Upper lobe of right lung (tissue), 1 donor: ENCODE measurements around the gene MAFF. TPM values are rescaled to one million over a fixed set of nuclear protein-coding genes. Genes with fewer than 3 reads are reported as not detected.

ENCODE experiments used
- ATAC-seq: fragments of 200-7000 bp; cut with Tn5 transposase; one replicate; pipeline ENCODE4 v1.9.1; 2020; ENCODE audit warnings: mild to moderate bottlenecking, moderate library complexity
- DNase-seq: peaks from one replicate; pipeline ENCODE4 v3.0.0-alpha.2; 2020
- H3K27ac ChIP-seq: fragments of 200-600 bp; one replicate; pipeline ENCODE4 v1.8.0; 2022
- H3K27me3 ChIP-seq: fragments of 200-600 bp; one replicate; pipeline ENCODE4 v1.8.0; 2022; ENCODE audit warnings: mild to moderate bottlenecking
- H3K36me3 ChIP-seq: fragments of 200-600 bp; one replicate; pipeline ENCODE4 v1.8.0; 2022
- H3K4me1 ChIP-seq: fragments of 200-600 bp; one replicate; pipeline ENCODE4 v1.8.0; 2022
- H3K4me3 ChIP-seq: fragments of 200-600 bp; one replicate; pipeline ENCODE4 v1.8.0; 2022; ENCODE audit warnings: mild to moderate bottlenecking
- H3K9me3 ChIP-seq: fragments of 200-600 bp; one replicate; pipeline ENCODE4 v1.8.0; 2022
- CTCF ChIP-seq: fragments of 200-600 bp; IDR thresholded peaks from one replicate; pipeline ENCODE4 v1.8.0; 2022; ENCODE audit warnings: antibody characterized with exemption
- intact Hi-C: fragments of 100-400 bp; cut with DNase I; formaldehyde crosslinking; loops from one replicate; pipeline ENCODE4 v1.11.0; 2022
- total RNA-seq: library from RNA; stranded (reverse); fragmentation: NEBNext Ultra II Directional; extraction: Animal tissue kit (Norgen Biotek cat#: 25700); gene quantifications from one replicate; pipeline ENCODE4 v1.2.1, GENCODE V29; 2021
- donor health status: DM: no; HTN: yes; CAD: no; lungs with severe emphysema.

Gene MAFF
- total RNA-seq, 1 donor from 2014 or later: 48.9 TPM

GRCh38 chr22:38221407-38221806 is 19.6 kb downstream of the MAFF start:
- DNase-seq (no peak), ATAC-seq (no peak)
- H3K27me3 ChIP-seq: no peaks in the 10 kb centered on the region
- no peak overlapping the region for H3K4me3 ChIP-seq
- H3K36me3 ChIP-seq: peaks cover 30% of the 10 kb centered on the region
- intact Hi-C loops: no loop called here
- no peaks in the 10 kb centered on the region for H3K9me3 ChIP-seq
- H3K27ac ChIP-seq: no peak overlapping the region
- TF ChIP-seq CTCF: no peak
- H3K4me1 ChIP-seq: peaks cover 25% of the 10 kb centered on the region

- H3K27ac ChIP-seq: peak overlapping the region; percentile 30
- H3K9me3 ChIP-seq: no peaks in the 10 kb centered on the region
- H3K27me3 ChIP-seq: no peaks in the 10 kb centered on the region
- peaks cover 30% of the 10 kb centered on the region for H3K36me3 ChIP-seq
- intact Hi-C loops: no loop called here
- H3K4me3 ChIP-seq: no peak overlapping the region
- ATAC-seq (no peak), DNase-seq (no peak)
- H3K4me1 ChIP-seq: peaks cover 25% of the 10 kb centered on the region
- TF ChIP-seq CTCF: no peak
These were observed 20.4 kb downstream of the MAFF start for GRCh38 chr22:38221908-38222796.

GRCh38 chr22:38222797-38223119 is 21.0 kb downstream of the MAFF start:
- intact Hi-C loops: no loop called here
- no peak overlapping the region for H3K4me3 ChIP-seq
- DNase-seq (no peak), ATAC-seq (no peak)
- H3K4me1 ChIP-seq: peaks cover 24% of the 10 kb centered on the region
- no peaks in the 10 kb centered on the region for H3K9me3 ChIP-seq
- peak overlapping the region; percentile 30 for H3K27ac ChIP-seq
- H3K27me3 ChIP-seq: no peaks in the 10 kb centered on the region
- TF ChIP-seq CTCF: no peak
- H3K36me3 ChIP-seq: peaks cover 34% of the 10 kb centered on the region

- peak overlapping the region; percentile 30 for H3K27ac ChIP-seq
- no peak for DNase-seq
- ATAC-seq: no peak
- peaks cover 24% of the 10 kb centered on the region for H3K4me1 ChIP-seq
- intact Hi-C loops: no loop called here
- no peak overlapping the region for H3K4me3 ChIP-seq
- H3K27me3 ChIP-seq: no peaks in the 10 kb centered on the region
- peaks cover 40% of the 10 kb centered on the region for H3K36me3 ChIP-seq
- no peaks in the 10 kb centered on the region for H3K9me3 ChIP-seq
- TF ChIP-seq CTCF: no peak
These were observed 21.6 kb downstream of the MAFF start for GRCh38 chr22:38223289-38223960.

- Histone ChIP-seq H3K9me3 (no peaks in the 10 kb centered on the region), H3K27ac (peak overlapping the region; percentile 24), H3K27me3 (no peaks in the 10 kb centered on the region), H3K4me1 (peaks cover 22% of the 10 kb centered on the region), H3K36me3 (peaks cover 46% of the 10 kb centered on the region), H3K4me3 (no peak overlapping the region)
- no peak for TF ChIP-seq CTCF
- no peak for DNase-seq
- intact Hi-C loops: no loop called here
- ATAC-seq: no peak
These were observed 25.3 kb downstream of the MAFF start for GRCh38 chr22:38226853-38227649.
